GM23338 (cell line): Measurements from ENCODE around the gene TAF1B. TPM values are rescaled to one million over a fixed set of nuclear protein-coding genes. Genes with fewer than 3 reads are reported as not detected.

Experiments used
- ATAC-seq: fragments of 200-7000 bp; cut with Tn5 transposase; 3 replicates; pipeline ENCODE4 v1.9.1; 2020
- DNase-seq: peaks from one replicate; pipeline ENCODE4 v3.0.0-alpha.2; 2015; ENCODE audit warnings: low spot score
- H2AFZ ChIP-seq: fragments of 200-600 bp; sonication (generic); 2 replicates; pipeline ENCODE4 v1.8.0; 2016; ENCODE audit warnings: antibody characterized with exemption, mild to moderate bottlenecking, moderate library complexity
- H3F3A ChIP-seq: fragments of 200-600 bp; sonication (generic); replicated peaks from 2 replicates; pipeline ENCODE4 v1.8.0; 2017; ENCODE audit warnings: antibody characterized with exemption, mixed run types, low read depth
- H3K27ac ChIP-seq: fragments of 200-600 bp; sonication (generic); 2 replicates; pipeline ENCODE4 v1.6.1; 2016; ENCODE audit warnings: low read depth
- H3K27me3 ChIP-seq: fragments of 200-600 bp; sonication (generic); 2 replicates; pipeline ENCODE4 v1.8.0; 2016; ENCODE audit warnings: mild to moderate bottlenecking, mixed run types, moderate library complexity; ENCODE audit not compliant: insufficient read depth
- H3K36me3 ChIP-seq: fragments of 200-600 bp; sonication (generic); 2 replicates; pipeline ENCODE4 v1.8.0; 2016; ENCODE audit warnings: mild to moderate bottlenecking; ENCODE audit not compliant: insufficient read depth
- H3K4me1 ChIP-seq: fragments of 200-600 bp; sonication (generic); 2 replicates; pipeline ENCODE4 v1.8.0; 2016; ENCODE audit warnings: mild to moderate bottlenecking, moderate library complexity; ENCODE audit not compliant: insufficient read depth
- H3K4me2 ChIP-seq: fragments of 200-600 bp; sonication (generic); 2 replicates; pipeline ENCODE4 v1.7.1; 2017; ENCODE audit warnings: mixed run types
- H3K4me3 ChIP-seq: fragments of 200-600 bp; sonication (generic); 2 replicates; pipeline ENCODE4 v1.6.1; 2016; ENCODE audit warnings: mixed run types
- H3K79me2 ChIP-seq: fragments of 200-600 bp; sonication (generic); replicated peaks from 2 replicates; pipeline ENCODE4 v1.8.0; 2017; ENCODE audit warnings: mild to moderate bottlenecking; ENCODE audit not compliant: insufficient read depth
- H3K9me2 ChIP-seq: fragments of 200-600 bp; sonication (generic); 2 replicates; pipeline ENCODE4 v1.8.0; 2017; ENCODE audit not compliant: insufficient read depth
- H4K20me1 ChIP-seq: fragments of 200-600 bp; sonication (generic); replicated peaks from 2 replicates; pipeline ENCODE4 v1.8.0; 2017; ENCODE audit warnings: mild to moderate bottlenecking; ENCODE audit not compliant: insufficient read depth
- H3K27ac Mint-ChIP-seq: 2 replicates; pipeline ENCODE4 v1.8.0; 2020; ENCODE audit warnings: inconsistent platforms, mild to moderate bottlenecking, moderate library complexity, mixed read lengths
- H3K27me3 Mint-ChIP-seq: 3 replicates; pipeline ENCODE4 v1.8.0; 2022; ENCODE audit warnings: low read depth, mild to moderate bottlenecking, moderate library complexity, mixed read lengths, inconsistent platforms; ENCODE audit not compliant: insufficient read depth, poor library complexity
- H3K36me3 Mint-ChIP-seq: 3 replicates; pipeline ENCODE4 v1.8.0; 2021; ENCODE audit warnings: low read depth, mild to moderate bottlenecking, inconsistent platforms, moderate library complexity, mixed read lengths
- H3K4me1 Mint-ChIP-seq: 3 replicates; pipeline ENCODE4 v1.8.0; 2020; ENCODE audit warnings: mild to moderate bottlenecking, inconsistent platforms, mixed read lengths
- H3K4me3 Mint-ChIP-seq: 3 replicates; pipeline ENCODE4 v1.8.0; 2021; ENCODE audit warnings: moderate library complexity, mild to moderate bottlenecking, inconsistent platforms, mixed read lengths
- H3K9me3 Mint-ChIP-seq: 3 replicates; pipeline ENCODE4 v1.8.0; 2020; ENCODE audit warnings: moderate library complexity, mild to moderate bottlenecking, inconsistent platforms, mixed read lengths
- CREB1 ChIP-seq: fragments of 250-450 bp; sonication (Bioruptor Pico); IDR thresholded peaks from 2 replicates; pipeline ENCODE4 v1.5.0; 2020; ENCODE audit warnings: low read depth, mild to moderate bottlenecking, moderate library complexity
- CTCF ChIP-seq, 2 experiments: fragments of 200-600 bp in 1 of 2; sonication (generic) in 1 of 2; conservative IDR thresholded peaks; 2 replicates each; pipeline versions ENCODE4 v1.5.1 to v1.6.1; 2016 to 2017; ENCODE audit warnings: antibody characterized with exemption in 2 of 2, low read depth in 2 of 2, mild to moderate bottlenecking in 2 of 2, moderate library complexity in 1 of 2
- EZH2 ChIP-seq: fragments of 200-600 bp; sonication (generic); IDR thresholded peaks from one replicate; pipeline ENCODE4 v1.8.0; 2017; ENCODE audit warnings: antibody characterized with exemption, mild to moderate bottlenecking, low read depth; ENCODE audit not compliant: unreplicated experiment
- EZH2phosphoT487 ChIP-seq: fragments of 200-600 bp; sonication (generic); IDR thresholded peaks from one replicate; pipeline ENCODE4 v1.8.1; 2018; ENCODE audit warnings: antibody characterized with exemption; ENCODE audit not compliant: unreplicated experiment
- JUNB ChIP-seq: IDR thresholded peaks from one replicate; pipeline ENCODE4 v1.6.1; 2016; ENCODE audit warnings: antibody characterized with exemption; ENCODE audit not compliant: unreplicated experiment
- NANOG ChIP-seq: IDR thresholded peaks from 2 replicates; pipeline ENCODE4 v1.6.1; 2016; ENCODE audit warnings: antibody characterized with exemption, borderline replicate concordance
- POLR2AphosphoS5 ChIP-seq: IDR thresholded peaks from 2 replicates; pipeline ENCODE4 v1.6.1; 2016; ENCODE audit warnings: antibody characterized with exemption, low read depth
- STAT1 ChIP-seq: IDR thresholded peaks from one replicate; pipeline ENCODE4 v1.6.1; 2016; ENCODE audit warnings: antibody characterized with exemption; ENCODE audit not compliant: unreplicated experiment
- ZNF114 ChIP-seq: fragments of 250-450 bp; sonication (Bioruptor Pico); IDR thresholded peaks from 2 replicates; pipeline ENCODE4 v1.5.0; 2020; ENCODE audit warnings: mild to moderate bottlenecking, moderate library complexity
- ZNF331 ChIP-seq: fragments of 250-450 bp; sonication (Bioruptor Pico); IDR thresholded peaks from 2 replicates; pipeline ENCODE4 v1.5.0; 2020; ENCODE audit warnings: low read depth, mild to moderate bottlenecking, moderate library complexity
- polyA plus RNA-seq: library from polyadenylated mRNA; unstranded; fragments of >200 nt; fragmentation: Nextera tagmentation; extraction: Ambion mirVana; gene quantifications from 2 replicates; pipeline ENCODE4 v1.2.1, GENCODE V29; 2016
- total RNA-seq: library from RNA; depleted of rRNA; stranded (reverse); fragments of >200 nt; shearing (Covaris generic); gene quantifications from 2 replicates; pipeline ENCODE4 v1.2.3, GENCODE V29; 2014
- TF ChIP-seq, protein P1 (sequence below): IDR thresholded peaks from 2 replicates; pipeline ENCODE4 v1.6.1; 2016; ENCODE audit warnings: antibody characterized with exemption
- TF ChIP-seq, protein P2 (sequence below): IDR thresholded peaks from one replicate; pipeline ENCODE4 v1.6.1; 2018; ENCODE audit warnings: antibody characterized with exemption; ENCODE audit not compliant: unreplicated experiment

Gene TAF1B
- total and polyA plus RNA-seq, 2 experiments from 2014 or later = 22.2 to 28.9 TPM

DNA sequence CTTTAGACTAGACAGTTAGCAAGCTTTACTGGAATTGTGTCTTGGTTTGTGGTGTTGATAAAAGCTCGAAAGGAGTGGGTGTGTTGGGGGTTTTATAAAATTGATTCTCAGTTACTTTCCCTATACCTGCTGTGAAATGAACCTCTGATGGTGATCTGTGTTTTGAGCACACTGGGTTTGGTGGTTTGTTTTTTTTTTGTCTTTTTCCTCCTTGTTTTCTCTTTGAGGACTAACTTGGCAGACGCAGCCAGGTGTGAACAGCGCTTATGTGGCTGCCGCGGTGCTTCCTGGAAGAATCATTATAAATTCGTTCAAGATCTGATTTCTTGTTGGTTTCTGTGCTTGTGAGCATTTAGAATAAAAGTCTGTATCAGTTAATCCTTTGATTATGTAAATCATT, 136.7 kb downstream of the TAF1B start:
- H3K9me3 Mint-ChIP-seq = no peaks in the 10 kb centered on the region
- no peaks in the 10 kb centered on the region for H3K36me3 ChIP-seq

DNA sequence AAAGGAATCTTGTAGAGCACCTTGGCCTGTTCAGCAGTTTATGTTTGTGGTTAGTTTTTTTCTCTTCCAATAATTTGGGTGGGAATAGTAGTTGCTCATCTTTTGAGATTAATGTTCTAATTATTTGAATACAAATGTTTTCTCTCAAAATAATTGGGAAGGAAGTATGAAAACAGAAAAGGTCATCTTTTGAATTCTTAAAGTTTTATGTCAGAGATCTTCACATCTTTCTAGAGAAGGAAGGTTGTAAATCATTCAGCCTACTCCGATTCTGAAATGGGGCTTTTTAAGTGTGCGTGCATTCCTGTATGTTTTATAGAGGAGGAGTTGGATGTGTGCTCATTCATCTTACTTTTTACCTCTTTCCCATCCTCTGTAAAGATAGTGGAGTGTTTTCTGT, 137.2 kb downstream of the TAF1B start:
- Mint-ChIP-seq H3K4me3 (no peak overlapping the region), H3K36me3 (no peaks in the 10 kb centered on the region), H3K27me3 (peaks cover 5% of the 10 kb centered on the region), H3K4me1 (no peaks in the 10 kb centered on the region), H3K27ac (no peak overlapping the region), H3K9me3 (no peaks in the 10 kb centered on the region)
- H3K4me1 ChIP-seq = no peaks in the 10 kb centered on the region
- no peak overlapping the region for H3K4me2 ChIP-seq
- no peaks in the 10 kb centered on the region for H3F3A ChIP-seq
- ATAC-seq (no peak), DNase-seq (no peak)
- H3K27ac ChIP-seq = peak overlapping the region; percentile 45; the same call in 1 of the 2 replicates
- 0 out of 2 replicates have a peak, but pooled peaks cover 3% of the 10 kb centered on the region for H3K9me2 ChIP-seq
- H3K4me3 ChIP-seq = no peak overlapping the region
- H4K20me1 ChIP-seq = no peaks in the 10 kb centered on the region
- H3K79me2 ChIP-seq = no peaks in the 10 kb centered on the region
- no peaks in the 10 kb centered on the region for H3K36me3 ChIP-seq
- no peak overlapping the region for H2AFZ ChIP-seq
- H3K27me3 ChIP-seq = no peaks in the 10 kb centered on the region
- TF ChIP-seq, protein P1, sequence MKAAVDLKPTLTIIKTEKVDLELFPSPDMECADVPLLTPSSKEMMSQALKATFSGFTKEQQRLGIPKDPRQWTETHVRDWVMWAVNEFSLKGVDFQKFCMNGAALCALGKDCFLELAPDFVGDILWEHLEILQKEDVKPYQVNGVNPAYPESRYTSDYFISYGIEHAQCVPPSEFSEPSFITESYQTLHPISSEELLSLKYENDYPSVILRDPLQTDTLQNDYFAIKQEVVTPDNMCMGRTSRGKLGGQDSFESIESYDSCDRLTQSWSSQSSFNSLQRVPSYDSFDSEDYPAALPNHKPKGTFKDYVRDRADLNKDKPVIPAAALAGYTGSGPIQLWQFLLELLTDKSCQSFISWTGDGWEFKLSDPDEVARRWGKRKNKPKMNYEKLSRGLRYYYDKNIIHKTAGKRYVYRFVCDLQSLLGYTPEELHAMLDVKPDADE = no peak
- TF ChIP-seq EZH2 (no peak), POLR2AphosphoS5 (no peak), STAT1 (no peak), CREB1 (CRISPR knock-in tag) (no peak), NANOG (no peak), ZNF331 (CRISPR knock-in tag) (no peak), JUNB (no peak), CTCF (conservative IDR thresholded peaks at IDR 0.05; ENCODE audit: low read depth in 2 of 2) (no peak), ZNF114 (CRISPR knock-in tag) (no peak)
- TF ChIP-seq, protein P2, sequence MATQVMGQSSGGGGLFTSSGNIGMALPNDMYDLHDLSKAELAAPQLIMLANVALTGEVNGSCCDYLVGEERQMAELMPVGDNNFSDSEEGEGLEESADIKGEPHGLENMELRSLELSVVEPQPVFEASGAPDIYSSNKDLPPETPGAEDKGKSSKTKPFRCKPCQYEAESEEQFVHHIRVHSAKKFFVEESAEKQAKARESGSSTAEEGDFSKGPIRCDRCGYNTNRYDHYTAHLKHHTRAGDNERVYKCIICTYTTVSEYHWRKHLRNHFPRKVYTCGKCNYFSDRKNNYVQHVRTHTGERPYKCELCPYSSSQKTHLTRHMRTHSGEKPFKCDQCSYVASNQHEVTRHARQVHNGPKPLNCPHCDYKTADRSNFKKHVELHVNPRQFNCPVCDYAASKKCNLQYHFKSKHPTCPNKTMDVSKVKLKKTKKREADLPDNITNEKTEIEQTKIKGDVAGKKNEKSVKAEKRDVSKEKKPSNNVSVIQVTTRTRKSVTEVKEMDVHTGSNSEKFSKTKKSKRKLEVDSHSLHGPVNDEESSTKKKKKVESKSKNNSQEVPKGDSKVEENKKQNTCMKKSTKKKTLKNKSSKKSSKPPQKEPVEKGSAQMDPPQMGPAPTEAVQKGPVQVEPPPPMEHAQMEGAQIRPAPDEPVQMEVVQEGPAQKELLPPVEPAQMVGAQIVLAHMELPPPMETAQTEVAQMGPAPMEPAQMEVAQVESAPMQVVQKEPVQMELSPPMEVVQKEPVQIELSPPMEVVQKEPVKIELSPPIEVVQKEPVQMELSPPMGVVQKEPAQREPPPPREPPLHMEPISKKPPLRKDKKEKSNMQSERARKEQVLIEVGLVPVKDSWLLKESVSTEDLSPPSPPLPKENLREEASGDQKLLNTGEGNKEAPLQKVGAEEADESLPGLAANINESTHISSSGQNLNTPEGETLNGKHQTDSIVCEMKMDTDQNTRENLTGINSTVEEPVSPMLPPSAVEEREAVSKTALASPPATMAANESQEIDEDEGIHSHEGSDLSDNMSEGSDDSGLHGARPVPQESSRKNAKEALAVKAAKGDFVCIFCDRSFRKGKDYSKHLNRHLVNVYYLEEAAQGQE = no peak

More for the DNA sequence above, 136.7 kb downstream of the TAF1B start:
- H3K79me2 ChIP-seq = no peaks in the 10 kb centered on the region
- H3K4me3 ChIP-seq = no peak overlapping the region
- H3F3A ChIP-seq = no peaks in the 10 kb centered on the region
- Mint-ChIP-seq H3K27ac (no peak overlapping the region), H3K4me3 (no peak overlapping the region), H3K4me1 (no peaks in the 10 kb centered on the region), H3K27me3 (peaks cover 5% of the 10 kb centered on the region), H3K36me3 (no peaks in the 10 kb centered on the region)
- ATAC-seq = no peak
- no peaks in the 10 kb centered on the region for H3K27me3 ChIP-seq
- H2AFZ ChIP-seq = no peak overlapping the region
- H3K27ac ChIP-seq = no peak overlapping the region
- 0 out of 2 replicates have a peak, but pooled peaks cover 3% of the 10 kb centered on the region for H3K9me2 ChIP-seq
- H4K20me1 ChIP-seq = no peaks in the 10 kb centered on the region
- no peak for DNase-seq
- H3K4me2 ChIP-seq = no peak overlapping the region
- TF ChIP-seq STAT1 (no peak), EZH2 (no peak), ZNF331 (CRISPR knock-in tag) (no peak), EZH2phosphoT487 (no peak)
- TF ChIP-seq, protein P1 = no peak
- no peaks in the 10 kb centered on the region for H3K4me1 ChIP-seq
